GM18502 (cell line): ENCODE measurements around the gene LIMA1.
"Not testable (repeated sequence)": the region's sequence is repeated elsewhere in the genome, so short reads cannot be mapped to it uniquely, and the experiment has no call there.

Experiments used
- ATAC-seq: cut with Tn5 transposase; IDR thresholded peaks from one replicate; pipeline ENCODE4 v1.9.1; 2021; ENCODE audit warnings: mild to moderate bottlenecking; ENCODE audit not compliant: unreplicated experiment, poor library complexity

The LIMA1 gene

GRCh38 chr12:50156641-50157040 lies 126.7 kb downstream of the LIMA1 start:
- ATAC-seq, result no peak

- ATAC-seq, result not testable (repeated sequence)
Measured at GRCh38 chr12:50154947-50155346, 128.4 kb downstream of the LIMA1 start.

- ATAC-seq, result no peak
Measured at GRCh38 chr12:50151047-50151687, 132.2 kb downstream of the LIMA1 start.

- no peak for ATAC-seq
Measured at GRCh38 chr12:50149311-50149710, 134.0 kb downstream of the LIMA1 start.

- ATAC-seq, result not testable (repeated sequence)
Measured at GRCh38 chr12:50148011-50148410, 135.3 kb downstream of the LIMA1 start.

GRCh38 chr12:50147281-50147680 lies 136.0 kb downstream of the LIMA1 start:
- no peak for ATAC-seq

- no peak for ATAC-seq
Measured at GRCh38 chr12:50145439-50145838, 137.9 kb downstream of the LIMA1 start.

GRCh38 chr12:50142993-50143392 lies 140.3 kb downstream of the LIMA1 start:
- no peak for ATAC-seq

GRCh38 chr12:50132505-50133135 lies 150.7 kb downstream of the LIMA1 start:
- ATAC-seq, result no peak

- no peak for ATAC-seq
Measured at GRCh38 chr12:50129290-50129689, 154.0 kb downstream of the LIMA1 start.

GRCh38 chr12:50127546-50127945 lies 155.8 kb downstream of the LIMA1 start:
- ATAC-seq, result no peak
